Measurements from ENCODE around the gene SUMO3.

Gene SUMO3

DNA sequence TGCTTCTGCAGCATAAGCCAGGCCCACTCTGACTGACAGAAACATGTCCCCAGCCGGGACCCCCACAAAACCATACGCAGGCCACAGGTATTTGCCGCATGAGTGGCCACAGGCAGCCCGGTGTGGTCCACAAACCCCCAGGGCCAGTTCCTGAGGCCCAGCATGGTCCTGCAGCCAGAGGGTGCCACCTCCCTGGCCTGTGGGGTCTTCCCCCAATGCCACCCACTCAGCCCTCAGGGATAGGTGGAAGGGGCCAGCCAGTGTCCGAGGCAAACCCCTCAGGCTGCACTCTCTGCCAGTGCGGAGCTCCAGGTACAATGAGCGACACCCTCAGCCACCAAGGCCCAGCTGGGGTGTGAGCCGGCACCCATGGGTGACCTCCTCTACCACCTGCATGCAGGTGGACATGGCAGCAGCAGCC lies 59.7 kb downstream of the SUMO3 start:
- DNase-seq, result no peak

- no peak for DNase-seq
Measured at GRCh38 chr21:44757731-44758130, 60.1 kb downstream of the SUMO3 start.

- no peak for DNase-seq
Measured at GRCh38 chr21:44756423-44757185, 61.3 kb downstream of the SUMO3 start.
